Measurements from ENCODE around the gene ORAI3. TPM values are rescaled to one million over a fixed set of nuclear protein-coding genes. Genes with fewer than 3 reads are reported as not detected.

The ORAI3 gene
- total RNA-seq, 1 donor from 2014 or later, result 15.6 TPM

- Mint-ChIP-seq H3K36me3 (ENCODE audit: low read depth) (peaks cover 8% of the 10 kb centered on the region), H3K9me3 (ENCODE audit: low read depth) (no peaks in the 10 kb centered on the region), H3K27me3 (ENCODE audit: low read depth) (no peaks in the 10 kb centered on the region), H3K4me3 (ENCODE audit: unreplicated experiment) (peak overlapping the region; percentile 27), H3K27ac (ENCODE audit: unreplicated experiment) (peak overlapping the region; percentile 65), H3K4me1 (ENCODE audit: low read depth) (peaks cover 29% of the 10 kb centered on the region)
- TF ChIP-seq CTCF (IDR thresholded peaks at IDR 0.05), result no peak
- DNase-seq (ENCODE audit: low spot score), result no peak
Measured at GRCh38 chr16:30925995-30926811, 22.7 kb upstream of the ORAI3 start.

- Mint-ChIP-seq H3K4me3 (ENCODE audit: unreplicated experiment) (no peak overlapping the region), H3K9me3 (ENCODE audit: low read depth) (no peaks in the 10 kb centered on the region), H3K4me1 (ENCODE audit: low read depth) (peaks cover 22% of the 10 kb centered on the region), H3K27ac (ENCODE audit: unreplicated experiment) (no peak overlapping the region), H3K36me3 (ENCODE audit: low read depth) (peaks cover 8% of the 10 kb centered on the region), H3K27me3 (ENCODE audit: low read depth) (no peaks in the 10 kb centered on the region)
- TF ChIP-seq CTCF (IDR thresholded peaks at IDR 0.05), result no peak
- no peak for DNase-seq (ENCODE audit: low spot score)
Measured at GRCh38 chr16:30926937-30927788, 21.7 kb upstream of the ORAI3 start.

- no peak overlapping the region for H3K4me3 Mint-ChIP-seq (ENCODE audit: unreplicated experiment)
- H3K36me3 Mint-ChIP-seq (ENCODE audit: low read depth), result peaks cover 13% of the 10 kb centered on the region
- H3K4me1 Mint-ChIP-seq (ENCODE audit: low read depth), result peaks cover 22% of the 10 kb centered on the region
- H3K9me3 Mint-ChIP-seq (ENCODE audit: low read depth), result no peaks in the 10 kb centered on the region
- DNase-seq (ENCODE audit: low spot score), result no peak
- no peaks in the 10 kb centered on the region for H3K27me3 Mint-ChIP-seq (ENCODE audit: low read depth)
- no peak for TF ChIP-seq CTCF (IDR thresholded peaks at IDR 0.05)
- no peak overlapping the region for H3K27ac Mint-ChIP-seq (ENCODE audit: unreplicated experiment)
Measured at GRCh38 chr16:30927789-30928378, 21.0 kb upstream of the ORAI3 start.

GRCh38 chr16:30928390-30928789 is 20.5 kb upstream of the ORAI3 start:
- no peak for DNase-seq (ENCODE audit: low spot score)
- Mint-ChIP-seq H3K4me1 (ENCODE audit: low read depth) (peaks cover 22% of the 10 kb centered on the region), H3K4me3 (ENCODE audit: unreplicated experiment) (no peak overlapping the region), H3K36me3 (ENCODE audit: low read depth) (peaks cover 13% of the 10 kb centered on the region), H3K27ac (ENCODE audit: unreplicated experiment) (no peak overlapping the region), H3K9me3 (ENCODE audit: low read depth) (no peaks in the 10 kb centered on the region), H3K27me3 (ENCODE audit: low read depth) (no peaks in the 10 kb centered on the region)
- TF ChIP-seq CTCF (IDR thresholded peaks at IDR 0.05), result no peak

- Mint-ChIP-seq H3K4me1 (ENCODE audit: low read depth) (peaks cover 22% of the 10 kb centered on the region), H3K36me3 (ENCODE audit: low read depth) (peaks cover 13% of the 10 kb centered on the region), H3K27me3 (ENCODE audit: low read depth) (no peaks in the 10 kb centered on the region), H3K9me3 (ENCODE audit: low read depth) (no peaks in the 10 kb centered on the region), H3K4me3 (ENCODE audit: unreplicated experiment) (no peak overlapping the region), H3K27ac (ENCODE audit: unreplicated experiment) (no peak overlapping the region)
- no peak for DNase-seq (ENCODE audit: low spot score)
- TF ChIP-seq CTCF (IDR thresholded peaks at IDR 0.05), result no peak
Measured at GRCh38 chr16:30929167-30929566, 19.7 kb upstream of the ORAI3 start.
